ENCODE results near the gene F10.

The F10 gene

GRCh38 chr13:113150550-113151365 lies 28.2 kb downstream of the F10 start:
- H3K4me1 ChIP-seq (ENCODE audit: insufficient read depth, poor library complexity, severe bottlenecking), result no peaks in the 10 kb centered on the region
- no peaks in the 10 kb centered on the region for H3K36me3 ChIP-seq (ENCODE audit: low read depth)
- no peaks in the 10 kb centered on the region for H3K9me3 ChIP-seq (ENCODE audit: severe bottlenecking)
- H3K4me3 ChIP-seq (ENCODE audit: severe bottlenecking), result no peak overlapping the region
- DNase-seq (ENCODE audit: low spot score) (no peak), ATAC-seq (ENCODE audit: low read depth) (no peak)
- H3K27ac ChIP-seq (ENCODE audit: poor library complexity, severe bottlenecking), result no peak overlapping the region
- TF ChIP-seq CTCF (IDR thresholded peaks at IDR 0.05; ENCODE audit: poor library complexity, severe bottlenecking), result no peak
- no peaks in the 10 kb centered on the region for H3K27me3 ChIP-seq (ENCODE audit: insufficient read depth, poor library complexity, severe bottlenecking)

GRCh38 chr13:113151745-113152690 lies 29.4 kb downstream of the F10 start:
- H3K36me3 ChIP-seq (ENCODE audit: low read depth), result no peaks in the 10 kb centered on the region
- no peak overlapping the region for H3K4me3 ChIP-seq (ENCODE audit: severe bottlenecking)
- no peaks in the 10 kb centered on the region for H3K4me1 ChIP-seq (ENCODE audit: insufficient read depth, poor library complexity, severe bottlenecking)
- H3K9me3 ChIP-seq (ENCODE audit: severe bottlenecking), result no peaks in the 10 kb centered on the region
- no peak for DNase-seq (ENCODE audit: low spot score)
- no peak for TF ChIP-seq CTCF (IDR thresholded peaks at IDR 0.05; ENCODE audit: poor library complexity, severe bottlenecking)
- no peaks in the 10 kb centered on the region for H3K27me3 ChIP-seq (ENCODE audit: insufficient read depth, poor library complexity, severe bottlenecking)
- no peak for ATAC-seq (ENCODE audit: low read depth)
- H3K27ac ChIP-seq (ENCODE audit: poor library complexity, severe bottlenecking), result no peak overlapping the region

GRCh38 chr13:113152691-113152983 lies 30.0 kb downstream of the F10 start:
- H3K4me3 ChIP-seq (ENCODE audit: severe bottlenecking), result no peak overlapping the region
- ATAC-seq (ENCODE audit: low read depth), result no peak
- no peak for DNase-seq (ENCODE audit: low spot score)

GRCh38 chr13:113152984-113153809 lies 30.6 kb downstream of the F10 start:
- Histone ChIP-seq H3K36me3 (ENCODE audit: low read depth) (no peaks in the 10 kb centered on the region), H3K27me3 (ENCODE audit: insufficient read depth, poor library complexity, severe bottlenecking) (no peaks in the 10 kb centered on the region), H3K4me3 (ENCODE audit: severe bottlenecking) (peak overlapping the region; percentile 32), H3K9me3 (ENCODE audit: severe bottlenecking) (no peaks in the 10 kb centered on the region), H3K4me1 (ENCODE audit: insufficient read depth, poor library complexity, severe bottlenecking) (no peaks in the 10 kb centered on the region), H3K27ac (ENCODE audit: poor library complexity, severe bottlenecking) (no peak overlapping the region)
- DNase-seq (ENCODE audit: low spot score) (no peak), ATAC-seq (ENCODE audit: low read depth) (peak; percentile 33)
- no peak for TF ChIP-seq CTCF (IDR thresholded peaks at IDR 0.05; ENCODE audit: poor library complexity, severe bottlenecking)

More at GRCh38 chr13:113152691-113152983, 30.0 kb downstream of the F10 start:
- no peak for TF ChIP-seq CTCF (IDR thresholded peaks at IDR 0.05; ENCODE audit: poor library complexity, severe bottlenecking)
- no peaks in the 10 kb centered on the region for H3K36me3 ChIP-seq (ENCODE audit: low read depth)
- H3K4me1 ChIP-seq (ENCODE audit: insufficient read depth, poor library complexity, severe bottlenecking), result no peaks in the 10 kb centered on the region
- H3K27ac ChIP-seq (ENCODE audit: poor library complexity, severe bottlenecking), result no peak overlapping the region
- H3K9me3 ChIP-seq (ENCODE audit: severe bottlenecking), result no peaks in the 10 kb centered on the region
- H3K27me3 ChIP-seq (ENCODE audit: insufficient read depth, poor library complexity, severe bottlenecking), result no peaks in the 10 kb centered on the region
